Measurements from ENCODE around the gene TFAP2A. TPM values are rescaled to one million over a fixed set of nuclear protein-coding genes. Genes with fewer than 3 reads are reported as not detected.

Gene TFAP2A
- total RNA-seq, 4 donors from 2014 or later = 0.40 to 0.78 TPM; not detected in 2

- WGBS, 2 donors = 26 to 32% methylated on average over 9 of the region's 9 CpGs
- intact Hi-C loops (cut with DNase I) = no loop called here
- Histone ChIP-seq H3K4me3 (replicated peaks in 1 of 3) (no peak overlapping the region), H3K27me3 (peaks cover 22% of the 10 kb centered on the region), H3K36me3 (no peaks in the 10 kb centered on the region), H3K4me1 (peaks cover 5 to 12% of the 10 kb centered on the region in 2 donors), H3K27ac (no peak overlapping the region), H3K9me3 (no peaks in the 10 kb centered on the region)
- TF ChIP-seq POLR2A (IDR thresholded peaks at IDR 0.05) (no peak), CTCF (IDR thresholded peaks at IDR 0.05) (no peak)
- DNase-seq = no peak
Observed at GRCh38 chr6:10401004-10401536, 13.8 kb downstream of the TFAP2A start.

- WGBS, 2 donors = 45 to 49% methylated on average over 8 of the region's 8 CpGs
- peaks cover 5 to 12% of the 10 kb centered on the region in 2 donors for H3K4me1 ChIP-seq
- no peak overlapping the region for H3K4me3 ChIP-seq (replicated peaks in 1 of 3)
- intact Hi-C loops (cut with DNase I) = no loop called here
- peaks cover 29% of the 10 kb centered on the region for H3K27me3 ChIP-seq
- no peak for TF ChIP-seq POLR2A (IDR thresholded peaks at IDR 0.05)
- H3K27ac ChIP-seq = no peak overlapping the region
- H3K36me3 ChIP-seq = no peaks in the 10 kb centered on the region
- H3K9me3 ChIP-seq = no peaks in the 10 kb centered on the region
- no peak for DNase-seq
Observed at GRCh38 chr6:10400330-10400729, 14.5 kb downstream of the TFAP2A start.

GRCh38 chr6:10399451-10399850 lies 15.4 kb downstream of the TFAP2A start:
- Histone ChIP-seq H3K27me3 (peaks cover 38% of the 10 kb centered on the region), H3K27ac (no peak overlapping the region), H3K4me3 (replicated peaks in 1 of 3) (no peak overlapping the region), H3K4me1 (peaks cover 0 to 8% of the 10 kb centered on the region in 2 donors), H3K9me3 (no peaks in the 10 kb centered on the region), H3K36me3 (no peaks in the 10 kb centered on the region)
- intact Hi-C loops (cut with DNase I) = no loop called here
- no peak for DNase-seq
- 89 to 91% methylated on average over 2 of the region's 2 CpGs for WGBS, 2 donors
- no peak for TF ChIP-seq CTCF (IDR thresholded peaks at IDR 0.05)
- TF ChIP-seq POLR2A (IDR thresholded peaks at IDR 0.05) = no peak

- intact Hi-C loops (cut with DNase I) = no loop called here
- no peak overlapping the region for H3K27ac ChIP-seq
- H3K27me3 ChIP-seq = peaks cover 46% of the 10 kb centered on the region
- 38 to 46% methylated on average over 13 to 18 of the region's 20 CpGs for WGBS, 2 donors
- peaks cover 0 to 8% of the 10 kb centered on the region in 2 donors for H3K4me1 ChIP-seq
- no peak overlapping the region for H3K4me3 ChIP-seq (replicated peaks in 1 of 3)
- no peak for TF ChIP-seq POLR2A (IDR thresholded peaks at IDR 0.05)
- TF ChIP-seq CTCF (IDR thresholded peaks at IDR 0.05) = no peak
- no peaks in the 10 kb centered on the region for H3K9me3 ChIP-seq
- H3K36me3 ChIP-seq = no peaks in the 10 kb centered on the region
- DNase-seq = no peak
Observed at GRCh38 chr6:10398446-10399218, 16.2 kb downstream of the TFAP2A start.

- no peaks in the 10 kb centered on the region for H3K36me3 ChIP-seq
- TF ChIP-seq POLR2A (IDR thresholded peaks at IDR 0.05) = no peak
- TF ChIP-seq CTCF (IDR thresholded peaks at IDR 0.05) = no peak
- H3K9me3 ChIP-seq = no peaks in the 10 kb centered on the region
- H3K27me3 ChIP-seq = peaks cover 50% of the 10 kb centered on the region
- H3K4me1 ChIP-seq = peaks cover 0 to under 1% of the 10 kb centered on the region in 2 donors
- no peak for DNase-seq
- H3K27ac ChIP-seq = no peak overlapping the region
- no peak overlapping the region for H3K4me3 ChIP-seq (replicated peaks in 1 of 3)
- WGBS, 2 donors = 37 to 49% methylated on average over 12 to 19 of the region's 28 CpGs
- intact Hi-C loops (cut with DNase I) = no loop called here
Observed at GRCh38 chr6:10397756-10398445, 17.0 kb downstream of the TFAP2A start.

All from thyroid gland (tissue), 4 donors.